Measurements from ENCODE around the gene RLF.

DNA sequence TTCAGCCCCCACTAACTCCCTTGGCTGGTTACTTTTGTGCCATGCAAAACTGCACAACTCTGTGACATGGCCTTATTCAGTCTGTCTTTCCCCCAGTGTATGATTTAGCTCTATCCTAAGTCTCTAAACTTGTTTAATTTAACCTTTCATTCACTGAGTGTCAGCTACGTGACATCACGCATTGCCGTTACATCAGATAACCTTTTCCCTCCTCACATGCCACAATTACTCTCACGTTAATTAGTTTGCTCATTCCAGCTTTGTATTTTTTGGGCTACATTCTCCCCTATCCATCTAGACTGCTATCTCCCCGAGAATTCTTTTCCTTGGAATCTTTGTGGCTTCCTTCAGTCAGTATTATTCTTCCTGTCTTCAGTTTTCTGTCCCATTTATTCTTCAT, 57.1 kb downstream of the RLF start:
- no peak for TF ChIP-seq CBX2 (IDR thresholded peaks at IDR 0.05; ENCODE audit: borderline replicate concordance, low read depth)
- no peak for TF ChIP-seq NR3C1 (IDR thresholded peaks at IDR 0.05)
- TF ChIP-seq KDM5A (IDR thresholded peaks at IDR 0.05): no peak
- TF ChIP-seq, protein P1, sequence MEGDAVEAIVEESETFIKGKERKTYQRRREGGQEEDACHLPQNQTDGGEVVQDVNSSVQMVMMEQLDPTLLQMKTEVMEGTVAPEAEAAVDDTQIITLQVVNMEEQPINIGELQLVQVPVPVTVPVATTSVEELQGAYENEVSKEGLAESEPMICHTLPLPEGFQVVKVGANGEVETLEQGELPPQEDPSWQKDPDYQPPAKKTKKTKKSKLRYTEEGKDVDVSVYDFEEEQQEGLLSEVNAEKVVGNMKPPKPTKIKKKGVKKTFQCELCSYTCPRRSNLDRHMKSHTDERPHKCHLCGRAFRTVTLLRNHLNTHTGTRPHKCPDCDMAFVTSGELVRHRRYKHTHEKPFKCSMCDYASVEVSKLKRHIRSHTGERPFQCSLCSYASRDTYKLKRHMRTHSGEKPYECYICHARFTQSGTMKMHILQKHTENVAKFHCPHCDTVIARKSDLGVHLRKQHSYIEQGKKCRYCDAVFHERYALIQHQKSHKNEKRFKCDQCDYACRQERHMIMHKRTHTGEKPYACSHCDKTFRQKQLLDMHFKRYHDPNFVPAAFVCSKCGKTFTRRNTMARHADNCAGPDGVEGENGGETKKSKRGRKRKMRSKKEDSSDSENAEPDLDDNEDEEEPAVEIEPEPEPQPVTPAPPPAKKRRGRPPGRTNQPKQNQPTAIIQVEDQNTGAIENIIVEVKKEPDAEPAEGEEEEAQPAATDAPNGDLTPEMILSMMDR (IDR thresholded peaks at IDR 0.05): no peak
- TF ChIP-seq, protein P2, sequence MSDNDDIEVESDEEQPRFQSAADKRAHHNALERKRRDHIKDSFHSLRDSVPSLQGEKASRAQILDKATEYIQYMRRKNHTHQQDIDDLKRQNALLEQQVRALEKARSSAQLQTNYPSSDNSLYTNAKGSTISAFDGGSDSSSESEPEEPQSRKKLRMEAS (IDR thresholded peaks at IDR 0.05): no peak
- TF ChIP-seq POLR2AphosphoS2 (conservative IDR thresholded peaks at IDR 0.05; ENCODE audit: low read length): no peak
- TF ChIP-seq POLR2A (IDR thresholded peaks at IDR 0.05; ENCODE audit: low read length): no peak
- TF ChIP-seq SMC3 (IDR thresholded peaks at IDR 0.05): no peak
- TF ChIP-seq CHD4 (IDR thresholded peaks at IDR 0.05; ENCODE audit: borderline replicate concordance): no peak
